GM19025 (cell line): ENCODE measurements around the gene CHST11.

Experiments used
- ATAC-seq: cut with Tn5 transposase; IDR thresholded peaks from one replicate; pipeline ENCODE4 v1.9.1; 2021; ENCODE audit warnings: mild to moderate bottlenecking, low read depth, moderate library complexity; ENCODE audit not compliant: unreplicated experiment

The CHST11 gene

DNA sequence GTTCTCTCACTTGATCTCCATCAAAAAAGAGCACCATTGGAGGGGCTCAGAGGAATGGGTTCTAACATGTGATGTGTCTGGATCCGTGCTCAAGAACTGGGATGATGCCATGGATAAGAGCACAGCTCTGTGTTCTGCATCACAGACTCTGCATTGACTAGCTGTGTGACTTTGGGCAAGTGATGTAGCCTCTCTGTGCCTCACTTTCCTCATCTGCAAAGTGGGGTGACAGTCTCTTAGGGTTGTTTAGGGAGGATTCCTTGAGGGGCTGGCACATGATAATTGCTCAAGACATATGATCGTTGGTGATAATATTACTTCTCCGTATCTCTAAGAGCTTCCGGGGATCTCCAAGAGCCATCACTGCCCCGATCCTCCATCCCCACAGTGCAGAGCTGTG, 202.3 kb downstream of the CHST11 start:
- no peak for ATAC-seq

DNA sequence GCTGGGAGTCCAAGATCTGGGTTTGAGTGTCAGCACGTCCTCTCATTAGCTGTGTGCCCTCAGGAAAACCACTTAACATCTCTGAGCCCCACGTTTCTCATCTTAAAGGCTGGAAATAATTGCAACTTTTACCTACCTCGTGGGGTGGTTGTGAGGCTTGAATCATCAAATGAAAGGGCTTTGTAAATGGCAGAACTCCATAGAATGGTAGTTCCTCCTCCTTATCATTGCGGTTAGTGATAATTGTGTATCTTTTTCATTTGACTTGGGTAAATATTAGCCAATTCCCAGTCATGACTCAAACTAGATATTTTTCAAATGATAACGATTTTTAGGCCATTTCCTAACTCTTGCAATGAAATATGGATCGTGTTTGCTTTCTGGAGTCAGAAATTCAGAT, 205.5 kb downstream of the CHST11 start:
- no peak for ATAC-seq

DNA sequence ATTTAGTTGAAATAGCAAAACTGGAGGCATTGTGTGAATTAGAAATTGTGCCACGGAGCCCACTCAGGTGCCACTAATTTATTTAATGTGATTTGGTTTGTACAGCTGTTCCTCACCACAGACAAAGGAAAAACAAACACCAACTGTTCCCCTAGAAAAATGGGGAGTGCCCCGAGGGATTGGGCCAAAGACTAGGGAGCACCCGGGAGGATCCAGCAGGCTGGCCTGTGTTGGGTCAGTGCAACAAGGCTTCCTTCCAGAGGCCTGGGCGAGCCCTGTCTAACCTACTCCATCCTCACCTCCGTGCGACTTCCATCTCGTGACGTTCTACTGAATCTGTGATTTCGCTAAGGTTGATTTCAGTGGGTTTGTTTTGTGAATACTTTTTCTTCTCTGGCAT, 206.2 kb downstream of the CHST11 start:
- no peak for ATAC-seq

DNA sequence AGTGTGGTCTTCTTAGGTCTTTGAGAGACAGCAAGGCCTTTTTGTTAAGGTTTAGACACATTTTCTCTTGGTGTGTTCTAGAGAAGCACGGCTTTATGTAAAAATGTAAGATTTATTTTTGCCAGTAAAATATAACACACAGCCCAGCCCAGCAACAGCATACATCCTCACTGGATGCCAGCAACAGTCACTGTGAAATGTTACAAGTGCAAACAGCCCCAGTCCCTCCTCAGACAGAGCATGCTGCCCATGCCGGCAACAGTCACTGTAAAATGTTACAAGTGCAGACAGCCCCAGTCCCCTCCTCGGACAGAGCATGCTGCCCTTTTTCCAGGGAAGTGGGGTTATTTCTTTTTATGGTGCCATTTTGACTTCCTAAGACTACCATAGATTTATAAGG, 207.6 kb downstream of the CHST11 start:
- no peak for ATAC-seq

DNA sequence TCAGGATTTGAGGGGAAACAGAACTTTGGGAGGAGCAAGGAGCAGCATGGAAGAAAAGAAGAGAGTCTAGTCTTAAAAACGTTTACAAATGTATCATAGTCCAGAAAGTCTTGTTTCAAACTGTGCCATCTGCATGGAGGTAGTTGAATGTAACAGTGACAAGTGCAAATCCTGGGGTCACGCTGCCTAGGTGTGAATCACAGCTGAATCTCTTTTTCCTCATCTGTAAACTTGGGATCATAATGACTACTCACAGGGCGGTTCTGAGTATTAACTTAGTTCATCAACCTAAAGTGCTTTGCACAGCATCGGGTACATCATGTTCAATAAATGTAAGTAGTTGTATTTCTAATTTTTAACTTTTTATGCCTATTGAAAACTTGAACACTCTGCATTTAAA, 208.5 kb downstream of the CHST11 start:
- no peak for ATAC-seq

DNA sequence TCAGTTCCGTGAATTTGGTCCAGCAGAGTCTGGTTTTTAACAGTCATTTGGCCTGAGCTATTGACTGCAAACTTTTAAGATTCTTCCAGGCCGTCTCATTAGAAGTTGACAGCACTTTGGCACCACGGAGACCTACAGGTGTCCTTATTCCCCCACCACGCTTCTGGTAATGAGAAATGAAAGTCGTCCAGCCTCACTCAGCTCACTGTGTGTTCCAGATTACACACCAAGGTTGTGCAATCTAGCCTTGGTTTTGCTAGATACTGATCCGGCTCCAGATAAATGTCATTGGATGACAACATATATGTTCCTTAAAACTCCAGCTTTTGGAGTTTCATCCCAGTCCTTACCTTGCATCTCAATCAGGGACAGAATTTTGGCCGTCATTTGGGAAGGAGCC, 210.4 kb downstream of the CHST11 start:
- ATAC-seq, result no peak

DNA sequence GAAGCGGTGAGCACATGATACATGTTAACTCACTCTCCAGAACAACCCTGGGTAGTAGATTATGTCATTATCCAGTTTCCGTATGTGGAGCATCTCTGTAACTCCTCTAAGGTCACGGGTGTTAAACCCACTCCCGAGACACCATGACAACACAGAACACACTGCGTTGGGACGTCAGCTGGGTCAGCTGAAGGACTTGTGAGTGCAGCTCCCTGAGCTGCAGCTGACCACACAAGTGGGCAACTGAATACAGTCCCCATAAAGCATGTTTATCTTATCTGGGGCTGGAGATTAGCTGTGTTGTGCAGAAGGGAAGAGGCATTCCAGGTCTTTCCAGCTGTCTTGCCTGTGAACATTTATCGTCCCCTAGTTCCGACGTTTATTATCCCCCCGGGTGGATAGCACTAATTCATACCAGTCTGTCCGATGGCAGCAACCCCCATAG, 211.5 kb downstream of the CHST11 start:
- ATAC-seq, result no peak

DNA sequence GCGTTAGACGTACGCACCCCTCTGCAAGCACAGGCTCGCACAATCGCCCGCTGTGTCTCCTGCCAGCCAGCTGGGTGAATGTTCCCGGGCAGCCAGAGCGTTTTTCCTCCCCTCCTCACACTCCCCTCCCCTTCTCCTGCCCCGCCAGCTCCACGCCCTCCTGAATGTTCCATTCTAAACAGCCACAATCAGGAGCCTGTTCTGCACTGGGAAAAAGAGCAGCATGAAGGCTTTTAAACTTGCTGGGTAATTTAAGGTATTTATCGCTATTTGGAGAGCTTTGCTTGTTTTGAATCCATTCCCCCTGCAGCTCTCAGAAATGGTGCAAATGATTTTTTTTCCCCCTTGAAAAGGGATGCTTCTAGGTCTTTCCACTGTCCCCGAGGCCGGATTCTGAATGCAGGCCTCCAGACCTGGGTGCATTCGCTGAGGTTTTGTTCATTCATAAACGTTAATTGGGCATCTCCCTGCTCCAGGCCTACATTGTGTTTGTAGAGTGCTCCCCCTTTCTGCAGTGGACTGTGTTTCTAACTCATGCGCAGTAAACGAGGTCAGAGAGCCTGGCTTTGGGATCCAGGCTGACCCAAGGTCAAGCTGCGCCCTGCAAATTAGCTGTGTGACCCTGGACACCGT, 212.5 kb downstream of the CHST11 start:
- no peak for ATAC-seq

DNA sequence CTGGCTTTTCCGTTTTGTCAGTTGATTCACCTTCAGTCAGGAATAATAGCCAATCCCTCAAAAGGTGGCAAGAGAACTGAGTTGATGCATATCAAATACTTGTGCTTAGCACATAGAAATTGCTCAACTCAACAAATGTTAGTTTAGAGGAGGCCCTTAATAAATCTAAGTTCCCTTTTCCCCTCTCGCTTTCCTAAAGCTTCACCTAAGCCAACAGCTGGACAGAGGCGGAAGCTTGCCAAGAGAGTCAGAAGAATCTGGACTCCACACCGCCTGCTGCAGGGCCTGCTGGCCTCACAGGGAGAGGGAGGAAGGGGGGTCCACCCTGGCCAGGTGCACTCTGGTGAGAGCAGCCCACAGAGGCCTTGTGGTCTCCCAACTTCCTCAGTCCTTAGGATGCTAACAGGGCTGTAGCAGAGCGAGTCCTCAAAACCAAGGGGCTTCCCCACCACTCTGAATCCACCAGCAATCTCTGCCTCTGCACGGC, 213.1 kb downstream of the CHST11 start:
- no peak for ATAC-seq

DNA sequence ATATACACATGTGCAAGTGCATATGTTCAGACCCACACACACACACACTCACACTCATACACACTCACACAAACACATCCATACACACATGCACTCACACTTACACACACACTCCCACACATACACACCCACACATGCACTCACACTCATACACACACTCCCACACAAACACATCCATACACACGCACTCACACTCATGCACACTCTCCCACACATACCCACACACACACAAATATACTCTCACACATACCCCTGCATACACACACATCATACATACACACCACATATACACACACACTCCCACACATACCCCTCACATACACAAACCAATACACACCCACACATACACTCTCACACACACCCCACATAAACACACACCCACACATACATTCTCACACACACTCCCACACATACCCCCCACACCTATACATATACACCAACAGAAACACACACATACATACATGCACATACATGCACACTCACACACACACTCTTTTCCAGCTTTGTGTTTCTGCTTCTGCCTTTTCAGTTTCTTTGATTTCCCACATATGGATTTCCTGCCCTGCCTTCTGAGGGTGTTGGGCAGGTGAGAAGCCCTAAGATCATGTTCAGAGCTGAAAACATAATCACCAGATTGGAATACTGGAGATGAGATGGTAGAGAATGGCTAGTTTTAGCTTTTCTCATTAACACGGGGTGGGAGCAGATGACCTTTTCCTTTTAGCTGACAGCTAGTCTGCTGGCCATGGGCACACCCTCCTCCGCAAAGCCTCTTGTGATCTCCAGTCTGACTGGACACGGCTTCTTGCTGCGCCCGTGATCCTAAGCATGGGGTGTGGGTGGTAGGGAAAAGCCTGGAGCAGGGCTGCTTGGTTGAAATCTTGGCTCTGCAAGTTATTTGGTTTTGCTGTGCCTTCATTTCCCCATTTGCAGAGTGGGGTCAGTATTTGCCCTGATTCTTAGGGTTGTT, 214.0 kb downstream of the CHST11 start:
- no peak for ATAC-seq

DNA sequence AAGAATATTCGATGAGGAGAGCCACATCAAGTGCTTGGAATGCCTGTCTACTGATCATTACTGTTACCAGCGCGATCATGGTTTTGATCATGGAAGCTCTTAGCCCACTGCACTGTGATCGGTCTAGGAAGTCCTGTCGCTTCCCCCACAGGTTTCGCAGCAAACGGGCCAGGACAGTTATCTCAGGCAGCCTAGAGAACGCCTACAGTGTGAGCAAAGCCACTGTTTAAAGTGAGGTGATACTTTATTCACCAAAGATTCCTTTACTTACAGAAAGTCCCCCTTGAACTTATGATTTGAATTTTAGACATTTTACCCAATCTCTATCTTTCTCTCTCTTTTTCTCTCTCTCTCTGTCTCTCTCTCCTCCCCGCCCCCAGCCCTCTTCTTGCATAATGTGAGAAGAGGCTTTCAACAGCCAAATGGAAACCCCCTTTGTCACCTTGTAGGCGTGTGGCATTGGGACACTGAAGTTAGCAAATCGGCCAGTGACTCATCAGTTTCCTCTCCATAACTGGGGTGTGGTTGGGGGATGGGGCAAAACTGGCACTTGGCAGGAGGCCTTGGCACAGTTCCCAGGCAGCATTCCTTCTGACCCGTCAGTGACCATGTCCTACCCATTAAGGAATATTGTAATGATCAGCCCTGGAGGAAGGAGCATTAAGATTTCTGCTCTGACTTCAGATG, 214.8 kb downstream of the CHST11 start:
- peak; percentile 78 for ATAC-seq

DNA sequence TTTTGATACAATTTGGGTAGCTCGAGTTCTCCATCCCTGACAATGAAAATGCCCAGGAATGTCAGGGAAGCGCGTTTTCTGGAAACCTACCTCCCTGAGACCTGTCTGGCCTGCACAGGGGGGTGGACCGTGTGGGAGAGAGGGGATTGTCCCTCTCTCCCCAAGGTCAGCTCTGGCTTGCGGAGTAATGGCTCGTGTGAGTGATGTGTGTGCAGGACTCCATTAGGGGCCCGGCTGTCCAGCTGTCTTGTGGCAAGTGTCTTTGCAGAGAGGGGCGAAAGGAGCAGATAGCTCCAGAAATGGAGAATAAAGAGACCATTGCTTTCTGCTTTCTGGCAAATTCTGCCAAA, 215.3 kb downstream of the CHST11 start:
- no peak for ATAC-seq

DNA sequence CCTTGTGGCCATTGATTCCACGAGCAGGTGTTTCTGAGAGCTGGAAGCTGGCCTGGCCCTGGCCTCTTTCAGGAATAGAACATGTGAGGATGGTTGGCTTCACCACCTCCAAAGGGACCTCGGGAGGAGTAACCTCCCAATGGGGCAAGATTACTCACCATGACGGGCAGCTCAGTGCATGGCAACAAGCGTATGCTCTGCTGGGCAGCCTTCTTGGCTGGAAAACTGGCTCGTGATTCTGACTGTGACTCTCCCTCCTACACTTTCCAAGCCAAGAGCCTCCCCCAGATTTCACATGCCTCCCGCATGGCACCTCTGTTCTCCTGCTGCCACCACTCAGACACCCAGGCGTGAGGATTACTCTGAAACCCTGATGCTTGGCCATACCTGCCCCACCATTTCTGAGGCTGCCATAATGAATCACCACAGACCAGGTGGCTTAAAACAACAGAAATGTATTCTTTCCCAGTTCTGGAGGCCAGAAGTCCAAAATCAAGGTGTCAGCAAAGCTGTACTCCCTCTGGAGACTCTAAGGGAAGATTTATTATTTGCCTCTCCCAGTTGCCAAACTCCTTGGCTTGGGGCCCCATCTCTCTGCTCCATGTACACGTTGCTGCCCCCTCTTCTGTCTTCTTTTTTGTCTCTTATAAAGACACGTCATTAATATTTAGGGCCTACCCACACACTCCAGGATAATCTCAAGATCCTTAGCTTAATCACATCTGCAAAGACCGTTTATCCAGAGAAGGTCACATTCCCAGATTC, 215.9 kb downstream of the CHST11 start:
- no peak for ATAC-seq

DNA sequence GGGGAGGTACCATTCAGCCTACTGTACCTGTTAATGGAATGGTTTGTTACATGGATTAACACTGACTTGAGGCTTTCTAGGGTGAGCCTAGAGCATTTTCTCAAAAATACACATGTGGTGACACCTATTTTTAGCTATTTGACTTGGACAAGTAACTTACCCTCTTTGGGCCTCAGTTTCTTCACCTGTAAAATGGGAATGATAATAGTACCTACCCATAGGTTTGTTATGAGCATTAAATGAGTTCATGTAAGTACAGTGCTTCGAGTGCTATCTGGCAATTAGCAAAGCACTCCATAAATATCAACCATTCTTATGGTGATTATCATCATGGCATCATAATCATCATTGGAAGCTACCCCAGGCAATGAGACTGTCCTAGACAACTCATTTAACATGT, 216.5 kb downstream of the CHST11 start:
- no peak for ATAC-seq

DNA sequence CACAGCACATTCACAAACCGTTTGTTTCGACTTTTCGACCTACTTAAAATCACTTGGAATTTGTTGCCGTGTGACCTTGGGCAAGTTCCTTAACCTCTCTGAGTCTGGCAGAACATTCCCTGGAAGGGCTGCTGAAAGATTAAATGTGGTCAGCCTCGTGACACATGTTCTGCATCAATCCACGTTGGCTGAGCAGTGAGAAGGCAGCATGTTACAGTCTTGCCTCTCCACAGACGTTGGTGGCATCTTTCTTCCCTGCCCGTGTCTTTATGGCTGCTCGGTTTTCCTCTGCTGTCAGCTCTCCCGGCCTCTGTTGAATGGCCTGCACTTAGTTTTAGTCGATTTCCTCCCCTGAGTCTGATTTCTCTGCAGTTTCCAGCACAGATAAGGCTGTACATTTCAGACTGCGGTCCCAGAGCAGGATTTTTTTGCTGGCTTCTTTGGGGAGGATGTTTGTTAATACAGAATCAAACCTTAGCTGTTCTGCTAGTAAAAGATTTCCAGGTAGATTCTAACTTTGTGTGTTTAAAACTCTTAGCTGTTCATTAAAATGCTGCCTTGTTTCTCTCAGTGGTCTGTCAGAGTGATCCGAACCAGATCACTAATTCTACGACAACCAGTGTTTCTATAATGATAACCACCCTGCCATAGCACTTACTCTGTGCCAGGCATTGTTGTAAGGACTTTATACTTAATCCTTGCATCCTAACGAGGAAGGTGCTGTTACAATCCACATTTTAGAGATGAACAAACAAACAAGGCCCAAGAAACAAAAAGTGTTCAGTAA, 217.1 kb downstream of the CHST11 start:
- no peak for ATAC-seq

DNA sequence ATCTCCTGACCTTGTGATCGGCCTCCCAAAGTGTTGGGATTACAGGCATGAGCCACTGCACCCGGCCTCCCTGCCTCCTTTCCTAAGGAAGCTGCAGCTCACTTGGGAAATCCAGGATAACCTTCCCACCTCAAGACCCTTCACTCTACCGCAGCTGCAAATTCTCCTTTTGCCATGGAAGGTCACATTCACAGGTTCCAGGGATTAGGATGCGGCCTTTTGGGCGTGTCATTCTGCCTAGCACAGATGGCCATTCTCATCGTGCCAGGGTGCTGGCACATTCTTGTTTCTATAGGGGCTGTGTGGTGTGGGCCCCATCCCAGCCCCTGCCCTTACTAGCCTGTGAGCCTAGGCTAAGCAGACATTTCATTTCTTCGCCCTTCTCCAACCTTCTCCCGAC, 219.9 kb downstream of the CHST11 start:
- ATAC-seq, result no peak

DNA sequence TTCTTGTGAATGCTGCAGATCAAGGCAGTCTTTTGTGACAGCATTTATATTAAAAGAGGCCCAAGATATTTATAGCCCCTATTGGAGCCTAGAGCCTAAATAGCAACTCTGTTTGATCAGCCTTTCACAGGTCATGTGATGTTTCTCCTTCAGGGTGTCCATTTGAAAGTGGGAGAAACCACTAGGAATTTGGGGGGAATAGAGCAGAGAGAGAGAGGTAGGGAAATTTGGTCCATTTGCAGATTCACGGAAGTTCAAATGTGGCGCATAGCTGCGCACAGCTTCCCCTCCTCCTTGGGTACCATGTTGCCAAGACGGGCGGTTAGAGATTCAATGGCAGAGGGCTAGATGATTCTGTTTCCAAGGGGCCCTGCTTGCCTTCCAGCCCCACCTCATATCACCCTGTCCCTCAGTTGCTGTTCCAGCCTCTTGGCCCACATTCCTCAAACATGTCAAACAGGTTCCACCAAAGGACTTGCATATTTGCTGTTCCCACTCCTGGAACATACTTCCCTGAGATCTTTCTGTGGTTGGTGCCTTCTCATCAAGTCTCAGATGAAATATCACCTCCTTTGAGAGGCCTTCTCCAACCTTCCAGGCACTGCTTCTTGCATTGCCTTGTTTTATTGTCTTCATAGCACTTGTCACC, 220.8 kb downstream of the CHST11 start:
- no peak for ATAC-seq

DNA sequence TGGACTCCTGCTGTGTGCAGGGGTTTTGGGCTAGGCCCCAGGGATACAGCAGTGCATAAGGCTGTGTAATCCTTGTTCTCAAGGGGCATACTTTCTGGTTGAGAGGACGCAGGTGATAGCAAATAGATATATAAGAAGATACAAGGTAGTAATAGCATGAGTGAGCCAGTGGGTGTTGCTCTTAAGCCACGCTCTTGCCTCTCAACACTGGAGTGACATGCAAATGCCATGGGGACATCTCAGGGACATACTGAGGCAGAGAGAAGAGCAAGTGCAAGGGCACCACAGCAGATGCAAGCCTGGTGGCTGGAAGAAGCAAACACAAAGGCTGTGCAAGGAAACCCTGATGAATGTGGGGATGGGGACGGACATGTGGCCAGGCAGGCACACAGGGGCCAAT, 223.3 kb downstream of the CHST11 start:
- ATAC-seq, result no peak

DNA sequence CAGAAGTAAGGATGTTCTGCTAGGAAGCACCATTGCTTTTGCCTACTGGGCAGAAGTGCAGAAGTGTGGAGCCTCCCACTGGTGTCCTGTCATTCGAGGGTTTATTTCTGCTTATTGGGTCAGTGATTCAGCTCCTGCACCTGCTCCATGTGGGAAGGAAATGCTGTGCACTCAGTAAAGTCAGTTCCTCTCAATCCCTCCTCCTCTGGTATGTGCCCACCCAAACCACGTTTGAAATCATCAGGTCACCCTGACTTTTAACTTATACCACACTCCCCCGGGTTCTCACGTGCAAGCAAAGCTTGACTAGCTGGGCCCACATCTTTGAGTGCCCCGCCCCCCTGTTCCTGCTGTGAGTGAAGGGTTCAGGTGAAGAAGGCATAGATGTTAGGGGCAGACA, 223.7 kb downstream of the CHST11 start:
- no peak for ATAC-seq
